Activated CD8-positive, alpha-beta T cell treated with anti-CD3 and anti-CD28 coated beads for 36 hours (primary cell): ENCODE results near the gene MFSD2B. TPM values are rescaled to one million over a fixed set of nuclear protein-coding genes. Genes with fewer than 3 reads are reported as not detected.

ENCODE experiments used
- ATAC-seq: fragments of 200-7000 bp; cut with Tn5 transposase; one replicate; pipeline ENCODE4 v1.10.0; 2021; ENCODE audit warnings: mild to moderate bottlenecking, moderate library complexity
- CTCF ChIA-PET: fragments of 350-600 bp; sonication (Branson Sonifier 250); formaldehyde crosslinking; loops from one replicate; lab custom pipeline; 2021; ENCODE audit warnings: antibody characterized with exemption; lab: Charles Lee
- POLR2A ChIA-PET: fragments of 350-600 bp; sonication (Branson Sonifier 250); formaldehyde crosslinking; loops from one replicate; lab custom pipeline; 2021; ENCODE audit warnings: antibody characterized with exemption; lab: Charles Lee
- DNase-seq: peaks from one replicate; pipeline ENCODE4 v3.0.0-alpha.2; 2020
- H3K27ac Mint-ChIP-seq: one replicate; pipeline ENCODE4 v1.8.0; 2021; ENCODE audit warnings: mild to moderate bottlenecking, mixed read lengths
- H3K27me3 Mint-ChIP-seq: one replicate; pipeline ENCODE4 v1.8.0; 2021; ENCODE audit warnings: mixed read lengths
- H3K36me3 Mint-ChIP-seq: one replicate; pipeline ENCODE4 v1.8.0; 2021; ENCODE audit warnings: low read depth, mixed read lengths
- H3K4me1 Mint-ChIP-seq: one replicate; pipeline ENCODE4 v1.8.0; 2021; ENCODE audit warnings: low read depth, mixed read lengths
- H3K4me3 Mint-ChIP-seq: one replicate; pipeline ENCODE4 v1.8.0; 2021; ENCODE audit warnings: mild to moderate bottlenecking, moderate library complexity, mixed read lengths
- H3K9me3 Mint-ChIP-seq: one replicate; pipeline ENCODE4 v1.8.0; 2021; ENCODE audit warnings: mixed read lengths
- intact Hi-C: fragments of 100-400 bp; cut with micrococcal nuclease; formaldehyde crosslinking; loops from one replicate; pipeline ENCODE4 v1.10.0; 2022
- total RNA-seq, 2 experiments: library from RNA; stranded (reverse); gene quantifications; one replicate each; pipeline ENCODE4 v1.2.3, GENCODE V29; 2021
- TF ChIP-seq, protein P1 (sequence below): fragments of 200-600 bp; IDR thresholded peaks from one replicate; pipeline ENCODE4 v1.8.0; 2022; ENCODE audit warnings: antibody characterized with exemption, mild to moderate bottlenecking

MFSD2B gene
- total RNA-seq, 2 experiments from 2014 or later = 0.25 to 0.32 TPM

- POLR2A ChIA-PET = no interaction called here
- Mint-ChIP-seq H3K36me3 (peaks cover 7% of the 10 kb centered on the region), H3K4me3 (no peak overlapping the region), H3K27ac (no peak overlapping the region), H3K4me1 (no peaks in the 10 kb centered on the region), H3K9me3 (no peaks in the 10 kb centered on the region), H3K27me3 (no peaks in the 10 kb centered on the region)
- CTCF ChIA-PET = interaction anchor here (1.2 kb wide), 1 partner anchor 64 kb away, joined by 4 read pairs; the partner anchor contains the start of gene TP53I3
- TF ChIP-seq, protein P1, sequence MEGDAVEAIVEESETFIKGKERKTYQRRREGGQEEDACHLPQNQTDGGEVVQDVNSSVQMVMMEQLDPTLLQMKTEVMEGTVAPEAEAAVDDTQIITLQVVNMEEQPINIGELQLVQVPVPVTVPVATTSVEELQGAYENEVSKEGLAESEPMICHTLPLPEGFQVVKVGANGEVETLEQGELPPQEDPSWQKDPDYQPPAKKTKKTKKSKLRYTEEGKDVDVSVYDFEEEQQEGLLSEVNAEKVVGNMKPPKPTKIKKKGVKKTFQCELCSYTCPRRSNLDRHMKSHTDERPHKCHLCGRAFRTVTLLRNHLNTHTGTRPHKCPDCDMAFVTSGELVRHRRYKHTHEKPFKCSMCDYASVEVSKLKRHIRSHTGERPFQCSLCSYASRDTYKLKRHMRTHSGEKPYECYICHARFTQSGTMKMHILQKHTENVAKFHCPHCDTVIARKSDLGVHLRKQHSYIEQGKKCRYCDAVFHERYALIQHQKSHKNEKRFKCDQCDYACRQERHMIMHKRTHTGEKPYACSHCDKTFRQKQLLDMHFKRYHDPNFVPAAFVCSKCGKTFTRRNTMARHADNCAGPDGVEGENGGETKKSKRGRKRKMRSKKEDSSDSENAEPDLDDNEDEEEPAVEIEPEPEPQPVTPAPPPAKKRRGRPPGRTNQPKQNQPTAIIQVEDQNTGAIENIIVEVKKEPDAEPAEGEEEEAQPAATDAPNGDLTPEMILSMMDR = no peak
- ATAC-seq = no peak
- intact Hi-C loops = no loop called here
- no peak for DNase-seq
Observed at GRCh38 chr2:24019729-24020128, 9.8 kb downstream of the MFSD2B start.

GRCh38 chr2:24020244-24020643 lies 10.4 kb downstream of the MFSD2B start:
- Mint-ChIP-seq H3K4me1 (no peaks in the 10 kb centered on the region), H3K27me3 (no peaks in the 10 kb centered on the region), H3K4me3 (no peak overlapping the region), H3K27ac (no peak overlapping the region), H3K9me3 (no peaks in the 10 kb centered on the region), H3K36me3 (peaks cover 7% of the 10 kb centered on the region)
- CTCF ChIA-PET = interaction anchor here (1.2 kb wide), 1 partner anchor 64 kb away, joined by 4 read pairs; the partner anchor contains the start of gene TP53I3
- no peak for ATAC-seq
- no peak for DNase-seq
- TF ChIP-seq, protein P1 = no peak
- intact Hi-C loops = no loop called here
- POLR2A ChIA-PET = no interaction called here

GRCh38 chr2:24021122-24021998 lies 11.5 kb downstream of the MFSD2B start:
- Mint-ChIP-seq H3K36me3 (peaks cover 9% of the 10 kb centered on the region), H3K27me3 (no peaks in the 10 kb centered on the region), H3K4me3 (no peak overlapping the region), H3K4me1 (peaks cover 2% of the 10 kb centered on the region), H3K9me3 (no peaks in the 10 kb centered on the region), H3K27ac (no peak overlapping the region)
- ATAC-seq (peak; percentile 84), DNase-seq (peak; percentile 43)
- CTCF ChIA-PET = interaction anchor here (1.2 to 1.3 kb wide), 2 partner anchors 63 to 142 kb away, joined by 4 read pairs; partner anchors contain the start of gene TP53I3
- TF ChIP-seq, protein P1 = peak; percentile 38
- POLR2A ChIA-PET = no interaction called here
- intact Hi-C loops = no loop called here

DNA sequence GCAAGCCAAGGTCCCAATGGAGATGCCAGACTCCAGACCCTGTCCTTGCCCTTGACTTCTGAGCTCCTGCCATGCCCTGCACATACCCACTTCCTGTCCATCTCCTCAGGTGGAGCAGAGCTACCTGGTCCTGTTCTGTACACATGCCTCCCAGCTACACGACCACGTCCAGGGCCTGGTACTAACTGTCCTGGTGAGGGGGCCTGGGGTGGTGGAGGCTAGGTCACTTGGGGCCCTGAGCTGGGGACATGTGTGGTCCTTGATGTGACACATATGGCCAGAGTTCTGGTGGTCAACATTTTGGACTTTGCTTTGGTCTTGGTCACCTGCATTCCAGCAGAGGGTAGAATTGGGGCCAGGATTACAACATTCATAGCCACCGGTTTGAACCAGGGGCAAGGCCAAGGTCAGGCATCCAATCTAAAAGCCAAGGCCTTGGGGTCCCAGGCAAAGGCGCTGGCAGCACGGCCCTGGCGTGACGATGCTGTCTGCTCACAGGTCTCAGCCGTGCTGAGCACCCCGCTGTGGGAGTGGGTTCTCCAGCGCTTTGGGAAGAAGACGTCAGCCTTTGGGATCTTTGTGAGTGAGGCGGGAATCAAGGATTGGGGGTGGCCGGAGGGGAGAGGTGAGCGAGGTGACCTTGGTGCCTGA lies 12.6 kb downstream of the MFSD2B start:
- ChIA-PET POLR2A (no interaction called here), CTCF (interaction anchor here (1.3 to 2.4 kb wide), 2 partner anchors 62 to 141 kb away, joined by 4 to 9 read pairs; partner anchors contain the start of gene TP53I3)
- H3K4me1 Mint-ChIP-seq = peaks cover 3% of the 10 kb centered on the region
- no peaks in the 10 kb centered on the region for H3K9me3 Mint-ChIP-seq
- DNase-seq (no peak), ATAC-seq (no peak)
- peaks cover 9% of the 10 kb centered on the region for H3K36me3 Mint-ChIP-seq
- TF ChIP-seq, protein P1 = no peak
- no peak overlapping the region for H3K4me3 Mint-ChIP-seq
- intact Hi-C loops = no loop called here
- H3K27ac Mint-ChIP-seq = no peak overlapping the region
- H3K27me3 Mint-ChIP-seq = no peaks in the 10 kb centered on the region
